Adrenal gland (tissue), 12 donors: ENCODE measurements around the gene NTSR2. TPM values are rescaled to one million over a fixed set of nuclear protein-coding genes. Genes with fewer than 3 reads are reported as not detected.

ENCODE experiments used
- DNase-seq, 7 donors: peaks; one replicate each; pipeline ENCODE4 v3.0.0-alpha.2; 2019 to 2020
- H3K27ac ChIP-seq, 5 donors: fragments of 200-600 bp; sonication (generic) in 4 of 5; 1 replicate in 3 of 5; 2 replicates in 2 of 5; pipeline versions ENCODE4 v1.5.1 to v1.8.0; 2016 to 2020; ENCODE audit warnings: mild to moderate bottlenecking in 1 of 5
- H3K27me3 ChIP-seq: fragments of 200-600 bp; 2 replicates; pipeline ENCODE4 v1.8.0; 2021
- H3K36me3 ChIP-seq, 2 donors: fragments of 200-600 bp; replicated peaks in 1 of 2; 1 replicate in 1 of 2; 2 replicates in 1 of 2; pipeline versions ENCODE4 v1.5.1 to v1.8.0; 2018 to 2022
- H3K4me1 ChIP-seq, 2 donors: fragments of 200-600 bp; replicated peaks in 1 of 2; 1 replicate in 1 of 2; 2 replicates in 1 of 2; pipeline versions ENCODE4 v1.5.1 to v1.8.0; 2018 to 2021
- H3K4me3 ChIP-seq, 4 donors: fragments of 200-600 bp; sonication (generic) in 3 of 4; one replicate each; pipeline ENCODE4 v1.5.1; 2016 to 2018
- H3K9me3 ChIP-seq, 3 donors: fragments of 200-600 bp; sonication (generic) in 1 of 3; replicated peaks in 1 of 3; 1 replicate in 2 of 3; 2 replicates in 1 of 3; pipeline versions ENCODE4 v1.5.1 to v1.8.0; 2016 to 2021
- CTCF ChIP-seq, 6 experiments: fragments of 450-650 bp in 4 of 6; fragments of 200-600 bp in 2 of 6; sonication (generic) in 1 of 6; IDR thresholded peaks; 1 replicate in 5 of 6; 2 replicates in 1 of 6; pipeline versions ENCODE4 v1.5.1 to v1.8.0; 2016 to 2021; ENCODE audit warnings: antibody characterized with exemption in 6 of 6, mild to moderate bottlenecking in 2 of 6, moderate library complexity in 1 of 6
- POLR2A ChIP-seq, 2 donors: fragments of 450-650 bp; IDR thresholded peaks; one replicate each; pipeline ENCODE4 v1.6.1; 2017; ENCODE audit warnings: antibody characterized with exemption in 2 of 2, mild to moderate bottlenecking in 2 of 2, moderate library complexity in 1 of 2
- WGBS, 4 donors: extraction: QIAGEN DNeasy Blood & Tissue Kit in 2 of 4; methylation state at CpG; one replicate each; pipeline versions ENCODE4 v1.1.5 to v1.1.7; 2013 to 2017; 5-methylcytosine and 5-hydroxymethylcytosine counted together
- intact Hi-C, 2 donors: fragments of 100-400 bp; cut with DNase I; formaldehyde crosslinking; loops; one replicate each; pipeline versions ENCODE4 v1.14.1 to v1.15.0; 2022 to 2023
- polyA plus RNA-seq, 3 donors: library from polyadenylated mRNA; stranded (reverse); fragments of 200-250 nt in 2 of 3; fragments of 350-450 nt in 1 of 3; fragmentation: Illumina TruSeq in 1 of 3; extraction: RNeasy Lipid Tissue Mini Kit (QIAGEN cat#74804) in 1 of 3; gene quantifications; one replicate each; pipeline ENCODE4 v1.2.3, GENCODE V29; 2013 to 2014
- total RNA-seq, 9 donors: library from RNA; depleted of rRNA in 4 of 9; stranded (reverse); fragments of >200 nt in 4 of 9; fragments of 120-200 nt in 1 of 9; fragmentation: NEBNext Ultra II Directional in 1 of 9; extraction: Animal tissue kit (Norgen Biotek cat#: 25700) in 1 of 9; gene quantifications; one replicate each; pipeline versions ENCODE4 v1.1.0 to v1.2.4, GENCODE V29; 2013 to 2023
- donor health status: healthy with polysubstance abuse.
- donor health status: Bipolar disorder and iron deficiency.
- donor health status: DM: yes; HTN: yes; CAD: no.
- donor health status: DM: no; HTN: no; CAD: no.
- donor health status: DM: no; HTN: no; CAD: no.
- donor health status: DM: yes; HTN: yes; CAD: no.

The NTSR2 gene
- total and polyA plus RNA-seq, 12 donors = 0.06 to 10.3 (median 1.1) TPM

GRCh38 chr2:11675423-11676112 is 5.6 kb upstream of the NTSR2 start:
- intact Hi-C loops = no loop called here
- H3K27ac ChIP-seq = no peak overlapping the region
- no peak for DNase-seq
- TF ChIP-seq CTCF (IDR thresholded peaks at IDR 0.05) (no peak), POLR2A (IDR thresholded peaks at IDR 0.05) (no peak)
- no peaks in the 10 kb centered on the region for H3K36me3 ChIP-seq
- H3K27me3 ChIP-seq = no peaks in the 10 kb centered on the region
- H3K4me3 ChIP-seq = no peak overlapping the region
- H3K4me1 ChIP-seq = peaks cover 7 to 8% of the 10 kb centered on the region in 2 donors
- 70 to 92% (median 90%) methylated on average over 2 to 3 of the region's 3 CpGs for WGBS, 4 donors
- H3K9me3 ChIP-seq = no peaks in the 10 kb centered on the region

GRCh38 chr2:11674983-11675382 is 5.0 kb upstream of the NTSR2 start:
- Histone ChIP-seq H3K9me3 (no peaks in the 10 kb centered on the region), H3K27me3 (no peaks in the 10 kb centered on the region), H3K36me3 (no peaks in the 10 kb centered on the region), H3K4me1 (peaks cover 3 to 8% of the 10 kb centered on the region in 2 donors), H3K4me3 (no peak overlapping the region), H3K27ac (no peak overlapping the region)
- WGBS, 4 donors = 82 to 85% (median 84%) methylated on average over 10 of the region's 10 CpGs
- no peak for TF ChIP-seq CTCF (IDR thresholded peaks at IDR 0.05)
- DNase-seq = no peak
- intact Hi-C loops = no loop called here

DNA sequence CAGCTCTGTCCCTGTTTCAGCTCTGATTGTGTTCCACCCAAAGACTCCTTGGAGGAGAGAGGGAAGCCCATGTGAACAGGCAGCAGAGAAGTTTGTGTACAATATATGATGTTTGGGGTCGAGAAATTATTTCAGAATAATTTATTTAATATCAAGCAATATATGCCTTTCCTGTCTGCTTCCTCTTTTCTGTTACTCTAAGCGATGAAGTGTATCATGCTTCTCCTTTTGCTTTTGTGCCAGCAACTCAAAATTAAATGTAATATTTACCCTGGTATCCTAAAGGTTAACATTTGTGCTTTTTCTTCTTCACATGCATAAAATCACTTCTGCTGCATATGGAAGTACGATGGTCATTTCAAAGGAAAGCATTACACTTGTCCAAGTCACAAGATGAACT is 2.4 kb upstream of the NTSR2 start:
- intact Hi-C loops = no loop called here
- Histone ChIP-seq H3K36me3 (no peaks in the 10 kb centered on the region), H3K4me3 (no peak overlapping the region), H3K4me1 (peaks cover 0 to 11% of the 10 kb centered on the region in 2 donors), H3K27me3 (no peaks in the 10 kb centered on the region), H3K27ac (no peak overlapping the region), H3K9me3 (no peaks in the 10 kb centered on the region)
- DNase-seq = peak in 1 of 7 donors; percentile 1
- no peak for TF ChIP-seq CTCF (IDR thresholded peaks at IDR 0.05)
- WGBS, 4 donors = 60 to 77% (median 65%) methylated on average over 3 of the region's 3 CpGs

DNA sequence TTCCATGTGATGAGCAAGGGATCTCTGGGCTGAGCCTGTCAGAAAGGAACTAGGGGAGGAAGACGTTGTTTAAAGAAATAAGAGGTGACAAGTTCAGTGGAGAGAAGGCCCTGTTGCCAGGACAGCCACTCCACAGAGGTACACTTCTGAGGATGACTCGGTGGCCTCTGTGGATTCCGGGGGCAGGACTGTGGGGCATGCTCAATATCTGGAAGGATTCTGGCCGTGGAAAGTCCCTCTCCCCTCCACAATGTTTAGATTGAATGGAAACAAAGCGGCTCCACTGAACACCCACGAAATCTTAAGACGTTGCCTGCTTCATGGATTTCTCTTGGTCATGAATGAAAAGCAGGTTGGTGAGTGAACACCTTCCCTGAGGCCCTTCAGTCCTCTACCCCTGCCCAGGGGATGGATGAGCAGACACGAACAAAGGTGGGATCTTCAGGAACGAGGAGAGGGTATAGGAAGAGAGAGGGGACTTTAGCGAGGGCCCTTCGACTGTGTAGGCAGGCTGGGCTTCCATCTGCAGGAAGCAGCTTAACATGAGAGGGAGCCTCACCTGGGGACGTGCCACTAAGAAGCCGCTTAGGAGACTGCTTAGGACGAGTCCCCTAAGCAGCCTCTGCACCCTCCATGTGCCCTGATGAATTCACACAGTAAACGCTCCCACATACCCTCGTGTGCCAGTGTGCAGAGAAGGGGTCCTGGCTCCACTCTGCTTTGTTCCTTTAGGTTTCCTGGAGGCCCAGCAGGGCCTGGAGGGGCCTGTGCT is 1.9 kb downstream of the NTSR2 start:
- Histone ChIP-seq H3K27ac (no peak overlapping the region), H3K36me3 (no peaks in the 10 kb centered on the region), H3K4me1 (peaks cover 0 to 11% of the 10 kb centered on the region in 2 donors), H3K27me3 (no peaks in the 10 kb centered on the region), H3K9me3 (no peaks in the 10 kb centered on the region), H3K4me3 (no peak overlapping the region)
- TF ChIP-seq CTCF (IDR thresholded peaks at IDR 0.05) (no peak), POLR2A (IDR thresholded peaks at IDR 0.05) (no peak)
- DNase-seq = no peak
- intact Hi-C loops = no loop called here
- 73 to 82% (median 79%) methylated on average over 16 of the region's 16 CpGs for WGBS, 4 donors
